Forelimb muscle (tissue), 1 donor: ENCODE data around the gene PACRGL. TPM values are rescaled to one million over a fixed set of nuclear protein-coding genes. Genes with fewer than 3 reads are reported as not detected.
"Not testable (repeated sequence)": the region's sequence is repeated elsewhere in the genome, so short reads cannot be mapped to it uniquely, and the experiment has no call there.

ENCODE experiments used
- DNase-seq: peaks from one replicate; pipeline ENCODE4 v3.0.0-alpha.2; 2013; ENCODE audit warnings: low read depth
- polyA plus RNA-seq: library from polyadenylated mRNA; unstranded; fragments of 120-200 nt; gene quantifications from one replicate; pipeline ENCODE4 v1.2.1, GENCODE V29; 2013; ENCODE audit not compliant: insufficient read length

PACRGL gene
- polyA plus RNA-seq, 1 donor, result 11.4 TPM

DNA sequence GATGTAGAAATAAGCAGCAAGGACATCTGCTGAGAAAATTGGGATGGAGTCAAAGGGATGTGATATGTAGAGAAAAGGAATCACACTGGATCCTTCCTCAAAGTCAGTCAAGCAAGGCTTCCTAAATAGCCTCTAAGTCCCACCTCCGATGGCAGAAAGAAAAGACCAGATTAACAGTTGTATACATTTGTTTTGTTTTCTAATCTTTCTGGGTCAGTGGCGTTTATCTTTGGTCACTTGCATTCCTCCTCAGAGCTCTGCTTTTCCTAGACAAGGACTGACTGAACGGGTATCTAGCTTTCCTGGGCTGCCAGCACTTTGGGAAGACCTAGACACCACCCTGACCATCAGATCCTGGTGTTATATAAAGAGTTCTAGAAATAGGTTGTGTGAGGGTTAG lies 23.2 kb downstream of the PACRGL start:
- no peak for DNase-seq

DNA sequence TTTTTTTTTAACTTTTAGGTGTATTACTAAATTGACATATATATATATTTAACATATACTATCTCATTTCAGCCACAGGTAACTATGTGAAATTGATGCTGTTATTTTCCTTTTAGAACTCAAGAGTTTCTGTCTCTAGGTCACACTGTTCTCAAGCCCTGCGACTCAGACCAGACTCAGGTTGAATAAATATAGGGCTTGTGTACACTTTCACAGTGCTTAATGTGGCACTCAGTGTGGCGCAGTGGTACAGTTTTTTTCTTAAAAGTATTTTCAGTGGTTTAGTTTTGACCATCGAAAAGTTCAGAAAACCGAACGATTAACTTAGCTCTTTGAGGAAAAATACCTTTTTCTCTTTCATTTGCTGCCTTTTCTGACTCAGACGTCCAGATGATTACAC lies 24.7 kb downstream of the PACRGL start:
- DNase-seq, result no peak

DNA sequence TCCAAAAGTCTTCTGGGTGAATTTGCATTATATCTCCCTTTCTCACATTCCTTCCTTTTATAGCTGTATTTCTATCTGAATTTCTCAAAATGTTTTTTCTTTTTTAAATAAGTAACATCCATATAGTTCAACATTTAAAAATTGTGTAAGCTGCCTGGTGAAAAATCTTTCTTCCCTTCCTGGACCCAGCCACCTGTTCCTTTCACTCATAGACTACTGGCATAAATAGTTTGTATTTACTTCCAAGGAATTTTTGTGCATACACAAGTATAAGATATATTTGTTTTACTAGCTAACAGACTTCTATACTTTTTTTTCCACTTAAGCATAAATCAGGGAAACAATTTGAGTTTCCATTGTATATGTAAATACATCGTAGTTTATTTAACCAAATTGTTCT lies 35.7 kb downstream of the PACRGL start:
- DNase-seq, result no peak

DNA sequence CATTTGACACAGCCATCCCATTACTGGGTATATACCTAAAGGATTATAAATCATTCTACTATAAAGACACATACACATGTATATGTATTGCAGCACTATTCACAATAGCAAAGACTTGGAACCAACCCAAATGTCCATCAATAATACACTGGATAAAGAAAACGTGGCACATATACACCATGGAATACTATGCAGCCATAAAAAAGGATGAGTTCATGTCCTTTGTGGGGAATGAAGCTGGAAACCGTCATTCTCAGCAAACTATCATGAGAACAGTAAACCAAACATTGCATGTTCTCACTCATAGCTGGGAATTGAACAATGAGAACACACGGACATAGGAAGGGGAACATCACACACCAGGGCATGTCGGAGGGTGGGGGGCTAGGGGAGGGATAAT lies 45.7 kb downstream of the PACRGL start:
- DNase-seq, result not testable (repeated sequence)

GRCh38 chr4:20752641-20753040 lies 52.4 kb downstream of the PACRGL start:
- DNase-seq, result no peak

- no peak for DNase-seq
These were observed 53.8 kb downstream of the PACRGL start for GRCh38 chr4:20754036-20754435.

DNA sequence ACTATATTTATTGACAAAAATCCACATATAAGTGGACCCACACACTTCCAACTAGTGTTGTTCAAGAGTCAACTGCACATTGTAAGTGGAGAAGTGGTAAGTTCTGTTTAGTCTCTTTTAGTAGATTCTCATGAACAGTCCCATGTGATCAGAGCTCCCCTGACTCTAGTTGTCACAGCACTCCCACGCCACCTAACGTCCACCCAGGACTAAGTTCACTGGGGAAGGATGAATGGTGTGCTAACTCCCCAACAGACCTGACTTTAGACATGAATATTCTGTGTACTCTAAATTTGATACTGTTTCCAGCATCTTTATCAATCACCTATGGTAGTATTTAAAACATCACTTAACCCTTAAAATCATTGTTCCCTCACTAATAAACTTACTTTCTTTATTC lies 59.8 kb downstream of the PACRGL start:
- no peak for DNase-seq

- DNase-seq, result no peak
These were observed 61.1 kb downstream of the PACRGL start for GRCh38 chr4:20761382-20761781.

DNA sequence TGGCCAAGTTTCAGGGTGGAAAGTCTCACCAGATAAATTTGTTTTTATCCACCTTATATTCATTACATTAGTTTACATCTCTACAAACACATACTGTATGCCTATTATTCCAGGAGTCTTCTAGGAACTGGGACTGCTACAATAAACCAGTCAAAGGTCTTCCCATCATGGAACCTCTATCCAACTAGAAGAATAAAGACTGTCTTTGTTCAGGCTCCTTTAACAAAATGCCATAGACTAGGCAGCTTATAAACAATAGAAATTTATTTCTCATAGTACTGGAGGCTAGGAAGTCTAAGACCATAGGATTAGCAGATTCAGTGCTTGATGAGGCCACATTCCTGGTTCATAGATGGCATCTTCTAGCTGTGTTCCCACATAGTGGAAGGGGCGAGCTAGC lies 61.6 kb downstream of the PACRGL start:
- no peak for DNase-seq

DNA sequence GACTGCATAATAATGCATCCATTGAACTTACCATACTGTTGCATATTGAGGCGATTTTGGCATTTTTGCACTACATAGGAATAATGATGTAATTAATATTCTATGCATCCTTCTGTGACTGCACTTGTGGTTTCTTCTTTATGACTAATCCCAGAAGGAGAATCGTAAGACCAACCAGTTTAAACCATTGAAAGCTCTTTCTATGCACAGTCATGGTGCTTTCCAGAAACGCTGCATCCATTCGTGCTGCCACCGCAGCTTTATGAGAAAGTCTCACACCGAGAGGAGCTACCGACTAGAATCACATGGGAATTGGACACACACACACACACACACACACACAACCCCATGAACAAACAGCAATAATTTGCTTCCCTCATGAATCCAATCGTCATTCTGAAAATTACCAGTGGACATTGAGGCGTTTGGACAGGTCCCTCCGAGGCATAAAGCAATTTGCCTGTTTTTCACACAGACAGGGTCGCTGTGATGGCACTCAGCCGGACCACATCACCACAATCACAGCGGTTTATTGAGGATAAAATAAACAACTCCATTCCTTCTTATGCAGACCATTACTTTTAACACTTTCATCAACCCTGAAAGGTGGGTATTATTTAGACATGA lies 64.2 kb downstream of the PACRGL start:
- no peak for DNase-seq

DNA sequence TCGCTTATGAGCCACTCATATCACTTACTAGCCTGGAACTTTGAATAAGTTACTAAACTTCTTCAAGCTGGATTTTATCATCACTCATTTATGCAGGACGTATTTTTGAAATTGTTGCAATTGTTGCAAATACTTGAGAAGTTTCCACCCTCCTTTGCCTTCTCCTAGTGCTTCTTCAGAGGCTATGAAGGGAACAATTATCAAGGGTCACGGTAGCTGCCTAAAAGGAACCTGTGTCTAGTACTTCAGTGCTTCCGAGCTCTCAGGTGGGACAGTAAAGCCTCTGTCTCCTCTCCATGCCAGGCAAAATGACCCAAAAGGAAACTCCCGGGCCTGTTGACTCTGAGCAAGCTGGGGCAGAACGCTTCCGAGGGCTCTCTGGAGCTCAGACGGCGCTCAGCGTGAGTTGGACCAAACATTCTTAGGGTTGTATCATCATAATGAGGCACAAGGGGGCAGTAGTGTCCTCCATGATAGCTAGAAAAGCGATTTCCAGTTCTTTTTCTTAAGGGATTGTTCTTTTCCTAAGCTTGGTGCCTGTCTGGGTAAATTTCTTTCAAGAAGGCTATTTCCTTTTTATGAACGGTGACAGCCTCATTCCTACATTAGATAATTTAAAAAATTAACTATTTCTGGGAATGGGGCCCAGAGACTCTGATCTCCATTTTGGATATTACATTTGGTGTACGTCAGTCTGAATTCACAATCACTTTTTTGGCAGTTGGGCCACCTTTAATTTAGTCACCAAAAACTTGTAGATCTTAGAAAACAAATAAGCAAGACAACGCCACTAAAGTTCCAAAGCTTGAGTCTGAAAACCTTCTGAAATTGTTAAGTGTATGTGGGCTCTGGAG lies 73.1 kb downstream of the PACRGL start:
- DNase-seq, result peak; percentile 29

GRCh38 chr4:20778896-20779295 lies 78.6 kb downstream of the PACRGL start:
- DNase-seq, result no peak

DNA sequence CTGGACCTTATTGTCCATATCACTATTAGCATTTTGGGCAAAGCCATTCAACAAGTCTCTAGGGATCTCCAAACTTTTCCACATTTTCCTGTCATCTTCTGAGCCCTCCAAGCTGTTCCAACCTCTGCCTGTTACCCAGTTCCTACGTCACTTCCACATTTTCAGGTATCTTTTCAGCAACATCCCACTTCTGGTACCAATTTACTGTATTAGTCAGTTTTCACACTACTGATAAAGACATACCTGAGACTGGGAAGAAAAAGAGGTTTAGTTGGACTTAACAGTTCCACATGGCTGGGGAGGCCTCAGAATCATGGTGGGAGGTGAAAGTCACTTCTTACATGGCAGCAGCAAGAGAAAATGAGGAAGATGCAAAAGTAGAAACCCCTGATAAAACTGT lies 82.9 kb downstream of the PACRGL start:
- DNase-seq, result not testable (repeated sequence)

DNA sequence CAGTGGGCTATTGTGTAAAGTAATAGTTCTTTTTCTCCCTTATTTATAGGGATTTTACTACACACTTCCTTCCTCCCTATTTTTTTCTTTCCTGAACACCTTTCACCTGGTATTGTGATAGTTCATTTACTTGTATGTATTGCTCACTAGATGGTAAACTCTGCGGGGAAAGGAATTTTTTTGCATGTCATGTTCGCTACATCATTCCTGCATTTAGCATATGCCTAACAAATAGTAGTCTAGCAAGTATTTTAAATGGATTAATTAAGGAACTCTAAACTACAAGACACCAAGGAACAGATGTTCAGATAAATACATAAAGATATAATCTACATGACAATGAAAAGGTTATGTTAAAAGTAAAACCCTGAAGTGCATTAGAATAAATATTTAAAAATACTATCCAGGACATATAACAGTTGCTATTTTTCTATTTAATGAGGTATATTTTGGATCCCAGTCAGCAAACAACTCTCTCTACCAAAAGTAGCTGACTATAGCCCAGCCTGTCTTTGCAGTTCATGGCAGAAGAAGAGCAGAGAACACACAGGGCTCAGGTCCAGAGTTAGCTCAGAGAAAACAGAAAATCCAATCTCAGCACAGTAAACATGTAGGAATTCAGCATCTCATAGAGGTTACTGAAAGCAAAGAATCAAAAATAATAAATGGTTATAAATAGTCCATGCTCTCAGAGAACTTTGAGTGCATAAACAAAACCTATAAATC lies 87.8 kb downstream of the PACRGL start:
- no peak for DNase-seq
